Kidney (tissue), 14 donors: ENCODE results near the gene PTGIS. TPM values are rescaled to one million over a fixed set of nuclear protein-coding genes. Genes with fewer than 3 reads are reported as not detected.

ENCODE experiments used
- DNase-seq, 5 donors: peaks; one replicate each; pipeline ENCODE4 v3.0.0-alpha.2; 2013 to 2020
- FAIRE-seq: peaks from 2 replicates; lab custom pipeline; 2012; peaks lifted over from hg19 to GRCh38; lab: Jason Lieb, UNC
- H3K27ac ChIP-seq, 2 donors: one replicate each; pipeline ENCODE4 v1.7.0; 2013; ENCODE audit warnings: low read depth in 2 of 2, low read length in 2 of 2, inconsistent platforms in 1 of 2
- H3K27me3 ChIP-seq: one replicate; pipeline ENCODE4 v1.7.1; 2013; ENCODE audit warnings: low read length, inconsistent platforms; ENCODE audit not compliant: control insufficient read depth, insufficient read depth
- H3K36me3 ChIP-seq, 3 donors: one replicate each; pipeline versions ENCODE4 v1.7.0 to v1.7.1; 2013; ENCODE audit warnings: low read length in 3 of 3, control low read depth in 1 of 3, inconsistent platforms in 1 of 3; ENCODE audit not compliant: insufficient read depth in 3 of 3, control insufficient read depth in 2 of 3
- H3K4me1 ChIP-seq, 3 donors: one replicate each; pipeline versions ENCODE4 v1.7.0 to v1.7.1; 2013; ENCODE audit warnings: low read length in 3 of 3, inconsistent platforms in 1 of 3, low read depth in 1 of 3; ENCODE audit not compliant: control insufficient read depth in 2 of 3, insufficient read depth in 2 of 3
- H3K4me3 ChIP-seq, 3 donors: one replicate each; pipeline versions ENCODE4 v1.7.0 to v1.8.1; 2013; ENCODE audit warnings: low read length in 3 of 3, control low read depth in 1 of 3, inconsistent platforms in 1 of 3
- H3K9ac ChIP-seq, 3 donors: one replicate each; pipeline versions ENCODE4 v1.7.0 to v1.7.1; 2013; ENCODE audit warnings: low read length in 3 of 3, control low read depth in 1 of 3, inconsistent platforms in 1 of 3
- H3K9me3 ChIP-seq, 3 donors: one replicate each; pipeline versions ENCODE4 v1.7.0 to v1.7.1; 2013; ENCODE audit warnings: low read length in 3 of 3, control low read depth in 1 of 3, inconsistent platforms in 1 of 3; ENCODE audit not compliant: control insufficient read depth in 2 of 3, insufficient read depth in 1 of 3
- CTCF ChIP-seq: IDR thresholded peaks from 3 replicates; pipeline ENCODE4 v1.5.1; 2012; ENCODE audit warnings: mild to moderate bottlenecking, moderate library complexity, borderline replicate concordance; ENCODE audit not compliant: insufficient read depth; ENCODE audit errors: extremely low read depth
- intact Hi-C: fragments of 100-400 bp; cut with DNase I; formaldehyde crosslinking; loops from one replicate; pipeline ENCODE4 v1.11.1; 2022
- polyA plus RNA-seq: library from polyadenylated mRNA; stranded (reverse); fragments of 350-450 nt; fragmentation: Illumina TruSeq; extraction: RNeasy Lipid Tissue Mini Kit (QIAGEN cat#74804); gene quantifications from one replicate; pipeline ENCODE4 v1.2.3, GENCODE V29; 2014; ENCODE audit warnings: low read depth, low replicate concordance; ENCODE audit not compliant: insufficient read depth
- total RNA-seq: library from RNA; stranded (reverse); fragmentation: NEBNext Ultra II Directional; extraction: Animal tissue kit (Norgen Biotek cat#: 25700); gene quantifications from one replicate; pipeline ENCODE4 v1.2.1, GENCODE V29; 2021
- donor health status: control.
- donor health status: control.
- donor health status: control.
- donor health status: control.
- donor health status: control.
- donor health status: DM: yes; HTN: yes; CAD: no.
- donor health status: Normal renal cell carcinoma (clear cell type).

Gene PTGIS
- total and polyA plus RNA-seq, 2 donors from 2014 or later = 3.1 to 24.1 TPM

- intact Hi-C loops = no loop called here
- no peaks in the 10 kb centered on the region for H3K9me3 ChIP-seq
- H3K27me3 ChIP-seq = no peaks in the 10 kb centered on the region
- DNase-seq (no peak), FAIRE-seq (no peak)
- TF ChIP-seq CTCF = no peak
- H3K27ac ChIP-seq = no peak overlapping the region
- H3K4me3 ChIP-seq = no peak overlapping the region
- H3K36me3 ChIP-seq = peaks cover 0 to 2% (median 0%) of the 10 kb centered on the region in 3 donors
- no peak overlapping the region for H3K9ac ChIP-seq
- no peaks in the 10 kb centered on the region for H3K4me1 ChIP-seq
Observed at GRCh38 chr20:49519212-49519712, 48.7 kb downstream of the PTGIS start.

GRCh38 chr20:49518576-49518975 lies 49.4 kb downstream of the PTGIS start:
- H3K27me3 ChIP-seq = no peaks in the 10 kb centered on the region
- no peak overlapping the region for H3K27ac ChIP-seq
- no peak for DNase-seq
- no peak overlapping the region for H3K9ac ChIP-seq
- TF ChIP-seq CTCF = no peak
- H3K36me3 ChIP-seq = no peaks in the 10 kb centered on the region
- FAIRE-seq = no peak
- H3K4me1 ChIP-seq = no peaks in the 10 kb centered on the region
- intact Hi-C loops = no loop called here
- no peaks in the 10 kb centered on the region for H3K9me3 ChIP-seq
- no peak overlapping the region for H3K4me3 ChIP-seq

- H3K36me3 ChIP-seq = no peaks in the 10 kb centered on the region
- no peak overlapping the region for H3K4me3 ChIP-seq
- intact Hi-C loops = no loop called here
- no peak for TF ChIP-seq CTCF
- H3K27me3 ChIP-seq = no peaks in the 10 kb centered on the region
- H3K27ac ChIP-seq = no peak overlapping the region
- no peaks in the 10 kb centered on the region for H3K9me3 ChIP-seq
- no peaks in the 10 kb centered on the region for H3K4me1 ChIP-seq
- no peak for FAIRE-seq
- DNase-seq = no peak
- H3K9ac ChIP-seq = no peak overlapping the region
Observed at GRCh38 chr20:49517805-49518100, 50.2 kb downstream of the PTGIS start.
